ENCODE data around the gene FAM111A. TPM values are rescaled to one million over a fixed set of nuclear protein-coding genes. Genes with fewer than 3 reads are reported as not detected.
A peak's percentile ranks its signal among the peaks of the same experiment; 100 is the strongest.
"Not testable (repeated sequence)": the region's sequence is repeated elsewhere in the genome, so short reads cannot be mapped to it uniquely, and the experiment has no call there.

The FAM111A gene
- total RNA-seq, 3 donors from 2014 or later = 12.6 to 15.6 (median 15.5) TPM

DNA sequence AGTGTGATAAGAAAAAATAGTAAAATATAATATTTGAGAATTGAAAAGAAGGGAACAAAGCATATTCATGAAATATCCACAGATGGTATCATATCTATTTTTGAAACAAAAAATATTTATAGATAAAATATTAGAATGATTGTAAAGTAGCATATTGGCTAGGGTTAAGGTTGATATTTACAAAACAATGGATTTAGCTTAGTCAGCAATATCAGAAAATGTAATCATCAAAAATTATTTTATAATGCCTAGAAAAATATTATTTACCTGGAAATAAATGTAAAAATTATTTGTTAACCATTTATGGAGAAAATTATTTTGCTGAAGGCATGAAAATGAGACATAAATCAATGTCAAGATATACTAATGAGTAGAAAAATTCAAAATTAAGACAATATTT is 22.8 kb upstream of the FAM111A start:
- Mint-ChIP-seq H3K9me3 (peaks cover 16% of the 10 kb centered on the region), H3K4me1 (ENCODE audit: low read depth) (no peaks in the 10 kb centered on the region), H3K36me3 (ENCODE audit: insufficient read depth) (peaks cover 3% of the 10 kb centered on the region), H3K4me3 (no peak overlapping the region), H3K27me3 (ENCODE audit: low read depth) (no peaks in the 10 kb centered on the region)
- no peak for DNase-seq
- no peak for ATAC-seq

DNA sequence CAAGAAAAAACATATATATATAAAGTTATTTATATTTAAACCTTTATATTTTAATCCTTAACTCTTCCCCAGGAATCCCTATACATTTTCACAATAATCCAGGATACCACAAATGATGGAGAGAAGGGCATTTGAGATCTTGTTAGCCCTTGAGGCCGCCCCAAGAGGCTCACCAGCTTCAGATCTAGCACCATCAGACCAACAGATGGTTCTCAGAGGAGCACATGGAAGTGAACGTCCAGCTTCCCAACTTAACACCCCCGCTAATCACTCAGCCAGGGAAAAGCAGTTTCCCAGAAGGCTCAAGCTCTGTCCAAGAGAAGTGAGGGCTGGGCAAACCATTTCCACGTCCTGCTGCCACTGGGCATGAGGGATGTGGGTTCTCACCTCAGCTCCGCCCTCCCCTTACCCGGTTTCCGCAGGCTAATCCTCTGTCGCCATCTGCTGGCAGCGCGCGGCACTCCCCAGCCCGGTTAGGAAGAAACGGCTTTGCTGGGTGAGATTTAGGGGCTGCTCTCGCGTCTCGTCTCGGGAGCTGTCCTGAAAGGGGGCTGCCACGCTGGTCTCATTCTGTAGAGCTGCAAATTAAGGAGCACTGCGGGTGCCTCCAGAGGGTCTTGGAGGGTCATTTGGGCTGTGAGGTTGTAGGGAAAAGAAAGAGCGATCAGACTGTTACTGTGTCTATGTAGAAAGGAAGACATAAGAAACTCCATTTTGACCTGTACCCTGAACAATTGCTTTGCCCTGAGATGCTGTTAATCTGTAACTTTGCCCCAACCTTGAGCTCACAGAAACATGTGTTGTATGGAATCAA is 6.8 kb upstream of the FAM111A start:
- Mint-ChIP-seq H3K27me3 (ENCODE audit: low read depth) (no peaks in the 10 kb centered on the region), H3K9me3 (peaks cover 3% of the 10 kb centered on the region), H3K36me3 (ENCODE audit: insufficient read depth) (peaks cover 31% of the 10 kb centered on the region), H3K4me3 (peak overlapping the region; percentile 75), H3K4me1 (ENCODE audit: low read depth) (peaks cover 6% of the 10 kb centered on the region)
- peak; percentile 85 for DNase-seq
- peak; percentile 100 for ATAC-seq

DNA sequence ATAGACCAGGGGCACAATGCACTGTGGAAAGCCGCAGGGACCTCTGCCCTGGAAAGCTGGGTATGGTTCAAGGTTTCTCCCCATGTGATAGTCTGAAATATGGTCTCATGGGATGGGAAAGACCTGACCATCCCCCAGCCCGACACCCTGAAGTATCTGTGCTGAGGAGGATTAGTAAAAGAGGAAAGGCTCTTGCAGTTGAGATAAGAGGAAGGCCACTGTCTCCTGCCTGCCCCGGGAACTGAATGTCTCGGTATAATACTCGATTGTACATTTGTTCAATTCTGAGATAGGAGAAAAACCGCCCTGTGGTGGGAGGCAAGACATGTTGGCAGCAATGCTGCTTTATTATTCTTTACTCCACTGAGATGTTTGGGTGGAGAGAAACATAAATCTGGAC is 6.1 kb upstream of the FAM111A start:
- Mint-ChIP-seq H3K36me3 (ENCODE audit: insufficient read depth) (peaks cover 27% of the 10 kb centered on the region), H3K4me1 (ENCODE audit: low read depth) (peaks cover 13% of the 10 kb centered on the region)
- H3K9me3 Mint-ChIP-seq; H3K27me3 Mint-ChIP-seq (ENCODE audit: low read depth); DNase-seq; H3K4me3 Mint-ChIP-seq; ATAC-seq: not testable (repeated sequence)

DNA sequence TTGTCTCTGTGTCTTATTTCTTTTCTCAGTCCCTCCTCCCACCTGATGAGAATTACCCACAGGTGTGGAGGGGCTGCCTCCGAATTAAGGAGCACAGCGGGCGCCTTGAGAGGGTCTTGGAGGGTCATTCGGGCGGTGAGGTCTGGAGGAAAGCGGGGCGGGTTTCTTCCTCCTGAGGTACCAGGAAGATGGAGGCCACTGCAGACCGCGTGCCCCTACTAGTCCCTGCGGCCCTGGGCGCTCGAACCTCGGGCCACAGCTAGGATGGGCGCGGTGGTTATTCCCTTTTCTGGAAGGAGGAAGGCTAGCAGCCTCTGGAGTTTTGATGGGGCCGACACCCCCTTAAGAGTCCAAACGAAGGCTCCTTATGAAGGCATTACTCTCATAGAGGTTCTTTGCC is 5.5 kb upstream of the FAM111A start:
- Mint-ChIP-seq H3K4me3 (no peak overlapping the region), H3K36me3 (ENCODE audit: insufficient read depth) (peaks cover 25% of the 10 kb centered on the region), H3K27me3 (ENCODE audit: low read depth) (no peaks in the 10 kb centered on the region), H3K4me1 (ENCODE audit: low read depth) (peaks cover 20% of the 10 kb centered on the region), H3K9me3 (no peaks in the 10 kb centered on the region)
- ATAC-seq (no peak), DNase-seq (no peak)

DNA sequence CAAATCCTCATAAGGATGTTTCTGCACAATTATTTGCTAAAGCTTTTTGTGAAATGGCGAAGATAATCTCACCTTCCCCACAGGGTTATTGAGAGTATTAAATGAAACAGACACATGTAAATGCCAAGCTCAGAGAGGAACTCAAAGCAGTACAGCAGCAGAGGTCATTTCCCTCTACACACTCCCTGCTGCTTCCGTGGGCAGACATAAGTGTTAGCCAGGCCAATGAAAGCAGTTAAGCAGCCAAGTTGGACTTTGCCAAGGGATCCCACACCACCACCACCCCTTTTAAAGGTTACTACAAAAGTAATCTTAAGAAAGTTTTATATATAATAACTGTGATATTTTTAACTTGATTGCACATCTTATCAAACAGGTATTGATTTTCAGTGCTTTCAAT is 4.0 kb upstream of the FAM111A start:
- no peak overlapping the region for H3K4me3 Mint-ChIP-seq
- DNase-seq (no peak), ATAC-seq (no peak)
- no peaks in the 10 kb centered on the region for H3K27me3 Mint-ChIP-seq (ENCODE audit: low read depth)
- H3K4me1 Mint-ChIP-seq (ENCODE audit: low read depth) = peaks cover 32% of the 10 kb centered on the region
- H3K9me3 Mint-ChIP-seq = no peaks in the 10 kb centered on the region
- H3K36me3 Mint-ChIP-seq (ENCODE audit: insufficient read depth) = peaks cover 11% of the 10 kb centered on the region

DNA sequence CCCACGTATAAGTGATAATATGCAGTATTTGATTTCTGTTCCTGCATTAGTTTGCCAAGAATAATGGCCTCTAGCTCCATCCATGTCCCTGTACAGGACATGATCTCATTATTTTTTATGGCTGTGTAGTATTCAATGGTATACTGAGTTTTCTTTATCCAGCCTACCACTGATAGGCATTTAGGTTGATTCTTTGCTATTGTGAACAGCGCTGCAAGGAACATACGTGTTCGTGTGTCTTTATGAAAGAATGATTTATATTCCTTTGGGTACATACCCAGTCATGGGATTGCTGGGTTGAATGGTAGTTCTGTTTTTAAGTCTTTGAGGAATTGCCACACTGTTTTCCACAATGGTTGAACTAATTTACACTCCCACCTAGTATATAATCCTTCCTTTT is 1.5 kb upstream of the FAM111A start:
- DNase-seq (no peak), ATAC-seq (no peak)
- peaks cover 43% of the 10 kb centered on the region for H3K4me1 Mint-ChIP-seq (ENCODE audit: low read depth)
- H3K9me3 Mint-ChIP-seq = no peaks in the 10 kb centered on the region
- H3K36me3 Mint-ChIP-seq (ENCODE audit: insufficient read depth) = peaks cover 9% of the 10 kb centered on the region
- no peak overlapping the region for H3K4me3 Mint-ChIP-seq
- H3K27me3 Mint-ChIP-seq (ENCODE audit: low read depth) = no peaks in the 10 kb centered on the region

DNA sequence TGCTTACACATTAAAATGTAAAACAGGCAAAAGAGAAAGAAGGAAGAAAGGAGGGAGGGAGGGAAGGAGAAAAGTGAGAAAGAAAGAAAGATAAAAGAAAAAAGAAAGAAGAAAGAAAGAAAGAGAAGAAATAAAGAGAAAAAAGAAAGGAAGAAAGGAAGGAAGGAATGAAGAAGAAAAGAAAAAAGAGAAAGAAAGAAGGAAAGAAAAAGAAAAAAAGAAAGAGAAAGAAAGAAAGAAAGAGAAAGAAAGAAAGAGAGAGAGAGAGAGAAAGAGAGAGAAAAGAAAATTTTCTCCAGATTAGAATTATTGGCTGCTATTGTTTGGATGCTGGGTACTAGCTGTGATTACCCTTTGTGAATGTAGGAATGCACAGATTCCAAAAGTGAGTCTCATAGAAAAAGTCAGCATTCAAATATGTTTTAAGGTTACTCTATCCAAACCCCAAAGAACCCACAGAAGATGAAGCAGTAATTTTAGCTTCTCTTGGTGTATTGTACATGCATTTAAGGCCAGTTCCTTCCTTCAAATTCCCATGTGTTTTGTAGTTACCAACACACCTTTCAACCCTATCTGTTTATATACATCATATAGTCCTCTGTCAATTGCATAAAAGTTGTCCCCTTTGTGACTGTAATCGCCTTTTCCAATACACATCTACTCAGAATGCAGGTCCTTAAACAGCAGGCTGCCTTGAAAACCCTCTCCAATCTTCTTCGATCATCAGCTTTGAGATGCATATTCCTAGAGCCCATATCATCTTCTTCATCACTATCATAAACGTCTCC is 789 bp upstream of the FAM111A start:
- no peaks in the 10 kb centered on the region for H3K27me3 Mint-ChIP-seq (ENCODE audit: low read depth)
- no peaks in the 10 kb centered on the region for H3K9me3 Mint-ChIP-seq
- peaks cover 43% of the 10 kb centered on the region for H3K4me1 Mint-ChIP-seq (ENCODE audit: low read depth)
- H3K4me3 Mint-ChIP-seq = peak overlapping the region; percentile 94
- H3K36me3 Mint-ChIP-seq (ENCODE audit: insufficient read depth) = peaks cover 9% of the 10 kb centered on the region
- no peak for ATAC-seq
- DNase-seq = no peak

DNA sequence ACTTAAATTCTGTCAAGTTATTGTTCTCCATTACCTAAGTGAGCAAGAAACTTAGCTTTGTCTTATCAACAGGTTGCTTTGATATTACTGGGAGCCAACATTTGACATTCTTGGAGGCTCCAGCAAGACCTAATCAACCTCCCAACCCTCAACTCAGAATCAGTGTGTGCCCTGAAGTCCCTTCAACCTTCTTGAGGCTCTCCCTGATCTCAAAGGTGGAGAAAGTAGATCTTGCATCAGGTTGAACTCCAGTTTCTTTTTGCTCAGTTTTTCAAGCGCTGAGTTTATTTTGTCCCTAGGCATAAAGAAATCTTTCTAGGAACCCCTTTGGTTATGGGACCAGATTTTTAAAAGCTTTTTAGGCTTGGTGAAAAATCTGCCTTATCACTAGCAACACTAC is 1.4 kb downstream of the FAM111A start:
- peaks cover 1% of the 10 kb centered on the region for H3K36me3 Mint-ChIP-seq (ENCODE audit: insufficient read depth)
- no peaks in the 10 kb centered on the region for H3K9me3 Mint-ChIP-seq
- peaks cover 44% of the 10 kb centered on the region for H3K4me1 Mint-ChIP-seq (ENCODE audit: low read depth)
- peak overlapping the region; percentile 94 for H3K4me3 Mint-ChIP-seq
- ATAC-seq (no peak), DNase-seq (no peak)
- no peaks in the 10 kb centered on the region for H3K27me3 Mint-ChIP-seq (ENCODE audit: low read depth)

DNA sequence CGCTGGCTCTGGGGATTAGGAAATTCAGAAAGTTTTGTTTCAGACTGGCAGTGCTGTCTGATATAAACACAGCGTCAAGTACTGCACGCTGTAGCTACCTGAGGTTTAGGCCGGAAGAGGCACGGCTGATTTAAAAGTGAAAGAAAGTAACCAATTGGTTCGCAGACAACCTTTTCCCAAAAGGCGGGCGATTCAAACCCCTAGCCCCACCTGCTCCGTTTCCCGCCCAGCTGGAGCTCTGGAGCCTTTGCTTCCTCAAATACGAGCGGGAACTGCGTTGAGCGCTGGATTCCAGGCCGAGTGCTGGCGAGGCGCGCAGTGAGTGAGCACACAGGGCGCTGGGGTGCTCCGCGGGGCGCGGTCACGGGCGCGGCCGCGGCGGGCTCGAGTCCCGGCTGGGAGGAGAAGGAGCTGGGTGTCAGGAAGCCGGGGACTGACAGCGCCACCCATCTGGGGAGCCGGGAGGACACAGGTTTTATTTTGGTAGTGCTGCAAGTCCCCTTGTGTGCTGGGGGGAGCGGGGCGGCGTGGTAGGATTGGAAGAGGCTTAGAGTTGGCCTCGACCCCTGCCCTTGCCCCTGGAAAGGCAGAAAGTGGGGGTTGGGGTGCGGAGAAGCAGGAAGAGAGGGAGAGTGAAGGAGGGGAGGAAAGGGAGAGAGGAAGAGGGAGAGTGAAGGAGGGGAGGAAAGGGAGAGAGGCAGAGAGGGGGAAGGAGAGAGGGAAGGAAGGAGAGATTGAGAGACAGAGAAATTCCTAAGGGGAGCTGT is 2.1 kb downstream of the FAM111A start:
- Mint-ChIP-seq H3K4me1 (ENCODE audit: low read depth) (peaks cover 44% of the 10 kb centered on the region), H3K9me3 (no peaks in the 10 kb centered on the region), H3K4me3 (peak overlapping the region; percentile 94), H3K36me3 (ENCODE audit: insufficient read depth) (peaks cover 4% of the 10 kb centered on the region), H3K27me3 (ENCODE audit: low read depth) (no peaks in the 10 kb centered on the region)
- DNase-seq (peak; percentile 52), ATAC-seq (peak; percentile 71)

DNA sequence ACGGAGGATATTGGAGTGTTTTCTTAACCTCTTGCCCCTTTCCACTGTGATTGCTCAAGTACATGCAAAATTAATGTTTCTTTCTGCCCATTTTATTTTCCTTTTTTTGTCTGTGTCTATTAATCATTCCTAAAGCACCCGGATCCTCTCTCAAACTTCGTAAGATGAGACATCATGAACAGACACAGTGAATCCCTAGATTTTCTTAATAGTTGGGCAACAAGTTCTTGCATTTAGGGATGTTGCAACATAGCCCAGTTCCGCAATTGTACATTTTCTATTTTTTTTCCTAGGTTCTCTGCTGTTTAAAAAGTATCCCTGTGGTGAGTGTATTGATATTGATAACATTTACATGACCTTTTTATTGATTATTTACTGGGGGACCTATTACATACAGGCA is 2.9 kb downstream of the FAM111A start:
- Mint-ChIP-seq H3K36me3 (ENCODE audit: insufficient read depth) (peaks cover 7% of the 10 kb centered on the region), H3K4me1 (ENCODE audit: low read depth) (peaks cover 46% of the 10 kb centered on the region), H3K9me3 (no peaks in the 10 kb centered on the region), H3K27me3 (ENCODE audit: low read depth) (no peaks in the 10 kb centered on the region), H3K4me3 (peak overlapping the region; percentile 94)
- no peak for ATAC-seq
- no peak for DNase-seq

DNA sequence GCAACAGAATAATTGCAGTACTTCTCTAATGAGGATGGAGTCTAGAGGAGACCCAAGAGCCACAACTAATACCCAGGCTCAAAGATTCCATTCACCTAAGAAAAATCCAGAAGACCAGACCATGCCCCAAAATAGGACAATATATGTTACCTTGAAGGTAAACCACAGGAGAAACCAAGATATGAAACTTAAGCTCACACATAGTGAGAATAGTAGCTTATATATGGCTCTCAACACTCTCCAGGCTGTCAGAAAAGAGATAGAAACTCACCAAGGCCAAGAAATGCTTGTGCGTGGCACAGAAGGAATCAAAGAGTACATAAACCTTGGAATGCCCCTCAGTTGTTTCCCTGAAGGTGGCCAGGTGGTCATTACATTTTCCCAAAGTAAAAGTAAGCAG is 9.1 kb downstream of the FAM111A start:
- Mint-ChIP-seq H3K4me3 (no peak overlapping the region), H3K4me1 (ENCODE audit: low read depth) (peaks cover 23% of the 10 kb centered on the region), H3K36me3 (ENCODE audit: insufficient read depth) (peaks cover 14% of the 10 kb centered on the region), H3K27me3 (ENCODE audit: low read depth) (no peaks in the 10 kb centered on the region), H3K9me3 (no peaks in the 10 kb centered on the region)
- DNase-seq (no peak), ATAC-seq (peak; percentile 37 to 51)

DNA sequence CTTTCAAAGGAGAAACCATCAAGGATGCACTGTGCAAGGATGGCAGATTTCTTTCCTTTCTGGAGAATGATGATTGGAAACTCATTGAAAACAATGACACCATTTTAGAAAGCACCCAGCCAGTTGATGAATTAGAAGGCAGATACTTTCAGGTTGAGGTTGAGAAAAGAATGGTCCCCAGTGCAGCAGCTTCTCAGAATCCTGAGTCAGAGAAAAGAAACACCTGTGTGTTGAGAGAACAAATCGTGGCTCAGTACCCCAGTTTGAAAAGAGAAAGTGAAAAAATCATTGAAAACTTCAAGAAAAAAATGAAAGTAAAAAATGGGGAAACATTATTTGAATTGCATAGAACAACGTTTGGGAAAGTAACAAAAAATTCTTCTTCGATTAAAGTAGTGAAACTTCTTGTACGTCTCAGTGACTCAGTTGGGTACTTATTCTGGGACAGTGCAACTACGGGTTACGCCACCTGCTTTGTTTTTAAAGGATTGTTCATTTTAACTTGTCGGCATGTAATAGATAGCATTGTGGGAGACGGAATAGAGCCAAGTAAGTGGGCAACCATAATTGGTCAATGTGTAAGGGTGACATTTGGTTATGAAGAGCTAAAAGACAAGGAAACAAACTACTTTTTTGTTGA is 9.8 kb downstream of the FAM111A start:
- Mint-ChIP-seq H3K36me3 (ENCODE audit: insufficient read depth) (peaks cover 14% of the 10 kb centered on the region), H3K9me3 (no peaks in the 10 kb centered on the region), H3K27me3 (ENCODE audit: low read depth) (no peaks in the 10 kb centered on the region), H3K4me1 (ENCODE audit: low read depth) (peaks cover 23% of the 10 kb centered on the region), H3K4me3 (peak overlapping the region; percentile 69)
- ATAC-seq = peak; percentile 94 to 97
- no peak for DNase-seq

DNA sequence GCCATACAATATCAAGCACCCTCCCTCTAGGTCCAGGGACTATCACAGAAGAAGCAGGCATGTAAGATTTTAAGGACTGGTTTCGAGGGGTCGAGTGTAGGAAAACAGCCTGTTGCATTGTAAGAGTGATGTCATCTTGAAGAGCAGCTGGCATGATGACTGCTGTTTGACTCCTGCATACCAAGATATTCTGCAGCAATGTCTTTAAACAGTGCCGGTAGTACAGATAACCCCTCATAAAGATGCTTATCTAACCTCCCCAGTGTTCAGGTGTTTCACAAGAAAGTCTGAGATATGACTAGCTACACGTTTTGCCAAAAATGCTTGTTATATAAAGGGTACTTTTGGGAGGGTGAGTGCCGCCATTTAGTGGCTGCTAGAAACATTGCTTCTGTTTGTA is 12.0 kb downstream of the FAM111A start:
- no peak for DNase-seq
- Mint-ChIP-seq H3K27me3 (ENCODE audit: low read depth) (no peaks in the 10 kb centered on the region), H3K4me1 (ENCODE audit: low read depth) (peaks cover 27% of the 10 kb centered on the region), H3K4me3 (no peak overlapping the region), H3K36me3 (ENCODE audit: insufficient read depth) (peaks cover 10% of the 10 kb centered on the region), H3K9me3 (no peaks in the 10 kb centered on the region)
- no peak for ATAC-seq

DNA sequence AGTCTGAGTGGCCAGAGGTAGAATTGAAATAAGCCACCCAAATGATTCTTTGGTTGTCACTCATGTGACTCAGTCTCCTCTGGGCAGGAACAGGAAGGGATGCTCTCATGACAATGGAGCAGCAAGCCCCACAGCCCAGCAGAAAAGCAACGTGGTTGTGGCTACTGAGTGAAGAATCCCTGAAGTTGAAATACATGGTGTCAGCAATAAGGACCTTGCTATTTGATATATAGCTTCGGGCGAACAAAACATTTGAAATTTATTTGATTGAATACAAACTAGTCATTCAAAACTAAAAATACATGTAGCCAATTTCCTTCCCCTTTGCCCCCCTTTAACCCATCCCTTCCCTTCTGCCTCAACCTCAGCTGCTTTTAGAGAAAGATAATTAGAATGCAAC is 14.8 kb downstream of the FAM111A start:
- Mint-ChIP-seq H3K27me3 (ENCODE audit: low read depth) (peaks cover 10% of the 10 kb centered on the region), H3K36me3 (ENCODE audit: insufficient read depth) (peaks cover 3% of the 10 kb centered on the region), H3K9me3 (no peaks in the 10 kb centered on the region), H3K4me1 (ENCODE audit: low read depth) (peaks cover 13% of the 10 kb centered on the region), H3K4me3 (no peak overlapping the region)
- no peak for DNase-seq
- ATAC-seq = no peak

Data from activated T-cell treated with anti-CD3 and anti-CD28 coated beads, Interleukin-2, amount 50 U/mL, for 4 hours (primary cell).